Measurements from ENCODE around the gene IL24. TPM values are rescaled to one million over a fixed set of nuclear protein-coding genes. Genes with fewer than 3 reads are reported as not detected.
A peak's percentile ranks its signal among the peaks of the same experiment; 100 is the strongest.

IL24 gene
- total RNA-seq, 1 donor from 2014 or later: not detected

DNA sequence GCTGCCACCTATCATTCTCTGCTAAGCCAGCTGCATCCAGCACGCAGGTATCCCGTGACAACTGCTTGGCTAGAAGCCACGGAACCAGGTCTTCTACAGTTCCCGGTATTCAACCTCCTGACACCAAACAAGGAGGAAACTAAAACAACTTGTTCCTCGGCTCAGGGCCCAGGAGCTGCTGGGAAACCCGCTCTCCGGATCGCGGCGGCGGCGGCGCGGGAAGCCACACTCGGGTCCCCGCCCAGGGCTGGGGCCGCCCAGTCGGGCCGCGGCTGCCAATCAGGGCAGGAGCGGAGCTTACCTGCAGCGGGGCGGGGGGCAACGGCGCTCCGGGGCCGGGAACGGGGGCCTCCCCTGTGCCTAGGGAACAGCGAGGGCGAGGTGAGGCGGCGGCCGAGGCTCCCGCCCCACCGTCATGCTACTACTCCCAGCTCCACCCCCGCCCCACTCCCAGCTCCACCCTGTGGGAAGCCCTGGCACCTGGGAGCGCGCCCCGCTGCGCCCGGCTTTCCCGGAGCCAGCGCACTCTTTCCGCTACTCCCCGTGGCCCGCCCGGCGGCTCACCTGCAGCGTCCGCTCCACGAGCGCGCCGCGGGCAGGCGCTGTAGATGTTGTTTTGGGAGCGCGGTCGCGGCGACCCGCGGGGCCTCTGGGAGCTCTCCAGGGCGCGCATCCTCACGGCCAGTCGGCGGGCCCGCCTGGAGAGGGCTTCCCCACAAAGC, 12.1 kb downstream of the IL24 start:
- H3K9me3 Mint-ChIP-seq (ENCODE audit: low read depth): no peaks in the 10 kb centered on the region
- no peaks in the 10 kb centered on the region for H3K36me3 Mint-ChIP-seq (ENCODE audit: low read depth)
- peaks cover 17% of the 10 kb centered on the region for H3K27me3 Mint-ChIP-seq (ENCODE audit: low read depth)
- TF ChIP-seq, protein P1, sequence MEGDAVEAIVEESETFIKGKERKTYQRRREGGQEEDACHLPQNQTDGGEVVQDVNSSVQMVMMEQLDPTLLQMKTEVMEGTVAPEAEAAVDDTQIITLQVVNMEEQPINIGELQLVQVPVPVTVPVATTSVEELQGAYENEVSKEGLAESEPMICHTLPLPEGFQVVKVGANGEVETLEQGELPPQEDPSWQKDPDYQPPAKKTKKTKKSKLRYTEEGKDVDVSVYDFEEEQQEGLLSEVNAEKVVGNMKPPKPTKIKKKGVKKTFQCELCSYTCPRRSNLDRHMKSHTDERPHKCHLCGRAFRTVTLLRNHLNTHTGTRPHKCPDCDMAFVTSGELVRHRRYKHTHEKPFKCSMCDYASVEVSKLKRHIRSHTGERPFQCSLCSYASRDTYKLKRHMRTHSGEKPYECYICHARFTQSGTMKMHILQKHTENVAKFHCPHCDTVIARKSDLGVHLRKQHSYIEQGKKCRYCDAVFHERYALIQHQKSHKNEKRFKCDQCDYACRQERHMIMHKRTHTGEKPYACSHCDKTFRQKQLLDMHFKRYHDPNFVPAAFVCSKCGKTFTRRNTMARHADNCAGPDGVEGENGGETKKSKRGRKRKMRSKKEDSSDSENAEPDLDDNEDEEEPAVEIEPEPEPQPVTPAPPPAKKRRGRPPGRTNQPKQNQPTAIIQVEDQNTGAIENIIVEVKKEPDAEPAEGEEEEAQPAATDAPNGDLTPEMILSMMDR (IDR thresholded peaks at IDR 0.05): peak; percentile 25
- H3K4me3 Mint-ChIP-seq (ENCODE audit: unreplicated experiment): peak overlapping the region; percentile 39
- no peak for DNase-seq (ENCODE audit: low spot score)
- H3K27ac Mint-ChIP-seq (ENCODE audit: unreplicated experiment): no peak overlapping the region
- peaks cover 24% of the 10 kb centered on the region for H3K4me1 Mint-ChIP-seq (ENCODE audit: low read depth)

- H3K27ac Mint-ChIP-seq (ENCODE audit: unreplicated experiment): no peak overlapping the region
- H3K9me3 Mint-ChIP-seq (ENCODE audit: low read depth): no peaks in the 10 kb centered on the region
- H3K4me3 Mint-ChIP-seq (ENCODE audit: unreplicated experiment): peak overlapping the region; percentile 39
- peaks cover 18% of the 10 kb centered on the region for H3K4me1 Mint-ChIP-seq (ENCODE audit: low read depth)
- peaks cover 20% of the 10 kb centered on the region for H3K27me3 Mint-ChIP-seq (ENCODE audit: low read depth)
- TF ChIP-seq, protein P1 (IDR thresholded peaks at IDR 0.05): no peak
- DNase-seq (ENCODE audit: low spot score): no peak
- no peaks in the 10 kb centered on the region for H3K36me3 Mint-ChIP-seq (ENCODE audit: low read depth)
Observed at GRCh38 chr1:206909883-206910318, 12.7 kb downstream of the IL24 start.

GRCh38 chr1:206911064-206911663, 13.9 kb downstream of the IL24 start:
- H3K4me1 Mint-ChIP-seq (ENCODE audit: low read depth): peaks cover 8% of the 10 kb centered on the region
- H3K4me3 Mint-ChIP-seq (ENCODE audit: unreplicated experiment): no peak overlapping the region
- TF ChIP-seq, protein P1 (IDR thresholded peaks at IDR 0.05): peak; percentile 93
- H3K36me3 Mint-ChIP-seq (ENCODE audit: low read depth): no peaks in the 10 kb centered on the region
- no peaks in the 10 kb centered on the region for H3K9me3 Mint-ChIP-seq (ENCODE audit: low read depth)
- DNase-seq (ENCODE audit: low spot score): no peak
- peaks cover 33% of the 10 kb centered on the region for H3K27me3 Mint-ChIP-seq (ENCODE audit: low read depth)
- no peak overlapping the region for H3K27ac Mint-ChIP-seq (ENCODE audit: unreplicated experiment)

DNA sequence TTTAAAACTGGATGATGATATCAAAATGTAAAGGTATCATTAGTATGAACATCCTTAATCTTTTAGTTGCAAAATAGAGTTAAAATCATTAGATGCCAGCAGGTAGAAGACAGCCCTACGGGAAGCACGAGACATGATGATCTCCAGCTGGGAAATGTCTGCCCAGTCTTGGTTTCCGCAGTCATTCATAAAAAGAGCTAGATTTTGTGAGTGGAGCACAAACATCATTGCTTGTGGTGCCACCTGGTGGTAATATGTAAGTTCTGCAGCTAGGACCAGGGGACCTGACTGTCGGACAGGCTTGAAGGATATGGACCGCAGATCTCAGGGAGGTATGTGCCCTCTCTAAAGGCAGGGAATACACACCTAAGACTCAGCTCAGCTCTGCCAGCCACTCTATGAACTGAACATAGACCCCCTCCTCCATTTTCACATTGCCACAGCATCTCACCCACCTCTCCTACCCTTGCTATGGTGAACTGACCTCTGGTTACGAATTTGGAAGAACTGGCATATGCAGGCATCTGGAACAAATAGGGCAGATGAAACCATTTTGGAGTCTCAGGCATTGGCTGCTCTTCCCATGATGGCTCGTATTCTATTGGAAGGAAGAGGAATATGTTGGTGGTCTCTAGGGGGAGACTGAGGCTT, 15.3 kb downstream of the IL24 start:
- TF ChIP-seq, protein P1 (IDR thresholded peaks at IDR 0.05): peak; percentile 89
- Mint-ChIP-seq H3K27ac (ENCODE audit: unreplicated experiment) (no peak overlapping the region), H3K4me3 (ENCODE audit: unreplicated experiment) (no peak overlapping the region), H3K9me3 (ENCODE audit: low read depth) (no peaks in the 10 kb centered on the region), H3K36me3 (ENCODE audit: low read depth) (no peaks in the 10 kb centered on the region), H3K27me3 (ENCODE audit: low read depth) (peaks cover 41% of the 10 kb centered on the region), H3K4me1 (ENCODE audit: low read depth) (peaks cover 8% of the 10 kb centered on the region)
- no peak for DNase-seq (ENCODE audit: low spot score)

DNA sequence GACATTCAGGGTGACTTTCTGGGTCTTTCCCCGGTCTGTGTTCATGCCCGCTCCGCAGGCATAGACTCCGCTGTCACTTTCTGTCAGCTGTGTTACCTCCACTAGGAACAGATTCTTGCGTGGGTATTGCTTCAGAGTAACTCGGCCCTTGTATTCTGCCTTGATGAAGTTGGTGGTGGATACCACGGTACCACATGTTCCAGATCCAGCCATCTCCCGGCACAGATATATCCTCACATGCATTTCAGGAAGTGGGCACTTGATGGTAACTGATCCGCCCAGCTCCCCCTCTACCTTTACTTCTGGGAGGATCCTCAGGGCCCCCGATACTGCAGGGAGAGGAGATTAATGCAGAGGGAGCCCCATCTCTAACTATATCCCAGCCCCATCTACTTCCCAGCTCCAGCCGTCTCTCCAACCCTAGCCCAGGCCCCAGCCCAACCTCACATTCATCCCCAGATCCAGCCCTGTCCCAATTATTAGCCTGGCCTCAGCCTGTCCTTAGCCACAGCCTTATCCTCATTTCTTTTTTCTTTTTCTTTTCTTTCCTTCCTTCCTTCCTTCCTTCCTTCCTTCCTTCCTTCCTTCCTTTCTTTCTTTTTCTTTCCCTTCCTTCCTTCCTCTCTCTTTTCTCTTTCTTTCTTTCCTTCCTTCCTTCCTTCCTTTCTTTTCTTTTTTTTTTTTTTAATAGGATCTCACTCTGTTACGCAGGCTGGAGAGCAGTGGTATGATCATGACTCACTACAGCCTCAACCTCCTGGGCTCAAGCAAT, 16.7 kb downstream of the IL24 start:
- no peaks in the 10 kb centered on the region for H3K9me3 Mint-ChIP-seq (ENCODE audit: low read depth)
- peaks cover 5% of the 10 kb centered on the region for H3K4me1 Mint-ChIP-seq (ENCODE audit: low read depth)
- DNase-seq (ENCODE audit: low spot score): no peak
- H3K27ac Mint-ChIP-seq (ENCODE audit: unreplicated experiment): no peak overlapping the region
- H3K36me3 Mint-ChIP-seq (ENCODE audit: low read depth): no peaks in the 10 kb centered on the region
- peaks cover 44% of the 10 kb centered on the region for H3K27me3 Mint-ChIP-seq (ENCODE audit: low read depth)
- H3K4me3 Mint-ChIP-seq (ENCODE audit: unreplicated experiment): no peak overlapping the region
- TF ChIP-seq, protein P1 (IDR thresholded peaks at IDR 0.05): no peak
